NCI-H1930 (cell line): Measurements from ENCODE around the gene PCDHB7.
"Not testable (repeated sequence)": the region's sequence is repeated elsewhere in the genome, so short reads cannot be mapped to it uniquely, and the experiment has no call there.

Source experiments
- DNase-seq, 2 experiments: peaks; one replicate each; lab custom pipeline; 2025; lab: John Stamatoyannopoulos, UW

The PCDHB7 gene

GRCh38 chr5:141224844-141225243 lies 52.4 kb downstream of the PCDHB7 start:
- DNase-seq: not testable (repeated sequence)

DNA sequence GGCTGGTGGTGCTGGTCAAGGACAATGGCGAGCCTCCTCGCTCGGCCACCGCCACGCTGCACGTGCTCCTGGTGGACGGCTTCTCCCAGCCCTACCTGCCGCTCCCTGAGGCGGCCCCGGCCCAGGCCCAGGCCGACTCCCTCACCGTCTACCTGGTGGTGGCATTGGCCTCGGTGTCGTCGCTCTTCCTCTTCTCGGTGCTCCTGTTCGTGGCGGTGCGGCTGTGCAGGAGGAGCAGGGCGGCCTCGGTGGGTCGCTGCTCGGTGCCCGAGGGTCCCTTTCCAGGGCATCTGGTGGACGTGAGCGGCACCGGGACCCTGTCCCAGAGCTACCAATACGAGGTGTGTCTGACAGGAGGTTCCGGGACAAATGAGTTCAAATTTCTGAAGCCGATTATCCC lies 53.0 kb downstream of the PCDHB7 start:
- DNase-seq: not testable (repeated sequence)
